Stimulated activated CD4-positive, alpha-beta T cell treated with anti-CD3 and anti-CD28 coated beads, Interleukin-4, amount 100 ng/mL, for 4 hours (primary cell): Measurements from ENCODE around the gene FAM25A.
A peak's percentile ranks its signal among the peaks of the same experiment; 100 is the strongest.
"Not testable (repeated sequence)": the region's sequence is repeated elsewhere in the genome, so short reads cannot be mapped to it uniquely, and the experiment has no call there.

ENCODE experiments used
- DNase-seq, 2 experiments: peaks; one replicate each; pipeline ENCODE4 v3.0.0-alpha.2; 2020

Gene FAM25A

DNA sequence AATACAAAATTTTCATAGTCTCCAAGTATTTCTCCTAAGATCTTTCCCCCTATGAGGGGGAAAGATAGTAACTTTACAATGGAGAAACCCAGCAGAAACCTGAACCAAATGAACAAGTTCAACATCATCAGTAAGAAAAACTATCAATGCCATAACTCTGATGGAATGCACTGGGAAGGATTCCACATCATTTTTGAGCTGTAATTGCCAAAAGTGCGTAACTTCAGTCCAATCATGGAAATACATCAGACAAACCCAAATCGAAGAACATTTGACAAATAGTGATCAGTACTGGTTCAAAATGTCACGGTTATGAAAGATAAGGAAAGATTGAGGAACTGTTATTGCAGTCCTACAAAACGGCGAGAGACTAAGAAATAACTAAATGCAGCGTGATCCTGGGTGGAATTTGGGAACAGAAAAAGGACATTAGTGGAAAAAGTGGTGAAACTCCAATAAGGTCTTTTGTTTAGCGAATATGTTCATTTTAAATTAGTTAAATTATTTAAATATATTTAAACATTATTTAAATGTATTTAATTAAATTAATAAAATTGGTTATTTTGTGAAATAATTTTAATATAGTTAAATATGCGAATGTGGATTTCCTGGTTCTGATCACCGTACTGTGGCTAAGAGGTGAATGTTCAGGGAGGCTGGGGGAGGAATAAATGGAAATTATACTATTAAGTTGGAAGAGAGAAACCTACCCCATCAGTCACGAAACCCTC, 4.9 kb upstream of the FAM25A start:
- not testable (repeated sequence) for DNase-seq

DNA sequence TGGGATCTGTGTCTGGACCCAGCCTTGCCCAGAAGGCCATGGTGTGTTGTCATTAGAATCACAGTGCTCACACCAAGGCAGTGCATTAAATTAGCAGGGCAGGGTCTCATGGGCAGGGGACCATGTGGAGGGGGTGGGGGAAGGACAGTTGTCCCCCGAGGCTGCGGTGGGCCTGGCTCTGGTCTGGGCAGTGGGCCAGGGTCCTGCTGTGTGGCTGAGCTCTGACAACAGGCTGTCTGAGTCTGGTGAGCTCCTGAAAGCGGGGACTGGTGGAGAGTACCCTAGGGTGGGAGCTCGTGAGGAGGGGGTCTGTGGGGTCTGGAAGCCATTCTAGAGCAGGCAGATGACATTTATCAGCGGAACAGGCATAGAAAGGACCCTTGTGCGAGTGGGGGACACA, 2.0 kb upstream of the FAM25A start:
- not testable (repeated sequence) for DNase-seq

DNA sequence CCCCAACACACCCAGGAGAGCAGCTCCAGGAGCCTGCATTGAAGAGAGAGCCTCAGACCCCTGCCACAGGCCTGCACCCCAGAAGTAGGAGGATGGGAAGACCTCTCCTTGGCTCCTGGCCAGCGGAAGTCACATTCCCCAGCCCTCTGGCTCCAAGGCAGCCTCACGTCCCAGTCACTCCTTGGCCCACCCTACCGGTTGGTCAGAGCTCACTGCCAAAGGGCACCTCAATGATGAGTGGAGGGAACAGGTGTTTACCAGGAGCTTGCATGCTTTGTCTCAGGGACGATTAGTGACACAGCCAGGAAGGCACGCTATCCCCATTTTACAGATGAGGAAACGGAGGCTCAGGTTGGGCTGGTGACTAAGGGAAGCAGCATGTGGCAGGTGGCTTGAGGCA, 1.0 kb upstream of the FAM25A start:
- DNase-seq: not testable (repeated sequence)

DNA sequence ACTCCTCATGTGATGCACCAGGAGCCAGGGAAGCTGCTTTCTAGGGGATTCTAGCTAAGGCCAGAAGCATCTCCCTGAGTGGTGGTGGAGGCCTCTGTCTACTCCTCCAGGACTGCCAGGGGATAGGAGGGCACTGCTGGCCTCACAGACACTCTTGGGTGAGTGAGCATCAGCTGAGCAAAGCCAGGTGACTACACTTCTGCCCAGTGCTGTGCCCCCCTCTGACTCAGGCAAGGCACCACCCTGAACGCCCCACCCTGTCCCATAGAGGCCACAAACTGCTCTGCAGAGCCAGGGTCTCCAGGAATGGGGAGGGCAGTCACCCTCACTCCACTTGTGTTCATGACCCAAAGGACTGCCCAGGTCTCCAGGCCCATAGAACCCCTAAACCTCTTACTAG, 590 bp upstream of the FAM25A start:
- not testable (repeated sequence) for DNase-seq

DNA sequence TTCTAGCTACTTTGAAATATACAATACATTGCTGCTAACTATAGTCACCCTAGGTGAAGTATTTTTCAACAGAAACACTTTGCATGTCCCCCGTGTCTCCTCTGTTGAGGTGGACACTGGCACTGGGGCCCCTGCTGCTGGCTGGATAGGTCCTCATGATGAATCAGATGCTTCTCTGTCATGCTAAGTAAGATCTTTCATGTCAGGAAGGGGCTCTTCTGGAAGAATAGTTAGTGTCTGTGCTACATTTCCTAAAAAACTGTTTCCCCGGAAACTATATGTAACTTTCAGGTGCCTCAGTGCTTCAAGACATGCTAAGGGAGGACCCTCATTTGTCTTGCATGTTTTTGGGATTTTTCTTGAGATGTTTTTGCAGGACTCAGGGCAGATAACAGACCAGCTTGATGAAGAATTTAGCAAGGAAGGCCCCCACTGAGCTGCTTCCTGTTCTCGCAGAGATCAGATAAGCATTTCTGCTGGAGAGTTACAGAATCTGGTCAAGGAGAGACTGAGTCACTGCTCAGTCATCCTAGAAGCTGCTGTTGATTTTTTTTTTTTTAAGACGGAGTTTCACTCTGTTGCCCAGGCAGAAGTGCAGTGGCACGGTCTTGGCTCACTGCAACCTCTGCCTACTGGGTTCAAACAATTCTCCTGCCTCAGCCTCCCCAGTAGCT, 5.3 kb downstream of the FAM25A start:
- DNase-seq: peak in 1 of 2 experiments; percentile 12

DNA sequence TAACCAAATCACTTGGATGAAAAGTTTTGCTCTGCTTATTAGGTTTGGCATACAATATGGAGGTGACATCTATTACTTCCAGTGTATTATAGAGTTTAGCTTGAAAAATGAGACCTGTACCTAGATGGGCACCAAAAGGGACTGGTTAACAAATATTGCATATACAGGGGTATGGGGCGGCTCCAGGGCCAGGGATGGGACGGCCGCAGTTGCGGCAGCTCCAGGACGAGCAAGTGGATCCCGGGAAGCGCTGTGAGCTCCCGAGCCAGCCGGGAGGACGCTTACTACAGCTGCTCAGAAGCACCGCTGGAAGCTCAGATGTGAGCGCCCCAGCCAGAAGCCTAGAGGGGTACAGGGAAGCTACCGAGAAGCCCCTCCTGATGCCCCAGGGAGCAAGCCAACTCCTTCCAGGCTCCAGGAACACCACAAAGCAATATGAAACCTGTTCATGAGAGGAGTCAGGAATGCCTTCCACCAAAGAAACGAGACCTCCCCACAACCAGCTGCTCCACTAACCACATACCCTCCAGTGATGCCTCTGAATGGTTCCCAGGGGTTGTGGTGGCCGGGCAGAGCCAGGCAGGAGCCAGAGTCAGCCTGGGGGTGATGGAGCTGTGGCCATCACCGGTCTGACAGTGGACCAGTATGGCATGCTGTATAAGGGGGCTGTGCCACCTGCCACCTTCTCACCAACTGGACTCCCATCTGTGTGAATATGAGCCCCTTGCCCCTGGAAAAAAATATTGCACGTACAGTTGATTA, 6.8 kb downstream of the FAM25A start:
- DNase-seq: not testable (repeated sequence)

DNA sequence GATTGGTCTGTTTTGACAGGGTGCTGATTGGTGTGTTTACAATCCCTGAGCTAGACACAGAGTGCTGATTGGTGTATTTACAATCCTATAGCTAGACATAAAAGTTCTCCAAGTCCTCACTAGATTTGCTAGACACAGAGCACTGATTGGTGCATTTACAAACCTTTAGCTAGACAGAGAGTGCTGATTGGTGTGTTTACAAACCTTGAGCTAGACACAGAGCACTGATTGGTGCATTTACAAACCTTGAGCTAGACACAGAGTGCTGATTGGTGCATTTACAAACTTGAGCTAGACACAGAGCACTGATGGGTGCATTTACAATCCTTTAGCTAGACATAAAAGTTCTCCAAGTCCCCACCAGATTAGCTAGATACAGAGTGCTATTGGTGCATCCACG, 10.3 kb downstream of the FAM25A start:
- not testable (repeated sequence) for DNase-seq

GRCh38 chr10:87030912-87031635, 11.0 kb downstream of the FAM25A start:
- no peak for DNase-seq

GRCh38 chr10:87036623-87037022, 16.5 kb downstream of the FAM25A start:
- DNase-seq: no peak

GRCh38 chr10:87038286-87038717, 18.2 kb downstream of the FAM25A start:
- no peak for DNase-seq

DNA sequence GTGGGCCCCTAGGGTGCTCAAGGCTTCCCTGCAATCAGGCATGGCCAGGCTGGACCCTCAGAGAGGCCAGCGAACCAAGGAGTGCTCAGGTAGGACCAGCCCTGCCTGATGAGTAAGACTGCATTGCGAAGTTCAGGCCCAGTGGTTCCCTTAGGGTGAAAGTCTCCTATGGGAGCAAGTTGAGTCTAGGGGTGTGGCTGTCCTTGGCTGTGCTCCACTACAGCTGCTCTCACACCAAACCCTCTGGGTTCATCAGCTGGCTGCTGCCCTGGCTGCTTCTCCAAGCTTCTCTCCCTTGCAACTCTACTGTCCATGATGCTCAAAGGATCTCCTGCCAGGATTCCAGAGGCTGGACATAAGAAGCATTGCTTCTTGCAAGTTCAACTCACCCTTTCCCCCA, 18.7 kb downstream of the FAM25A start:
- DNase-seq: no peak

- DNase-seq: not testable (repeated sequence)
These were observed 23.5 kb downstream of the FAM25A start for GRCh38 chr10:87043579-87043978.

- DNase-seq: no peak
These were observed 25.4 kb downstream of the FAM25A start for GRCh38 chr10:87045434-87045938.

DNA sequence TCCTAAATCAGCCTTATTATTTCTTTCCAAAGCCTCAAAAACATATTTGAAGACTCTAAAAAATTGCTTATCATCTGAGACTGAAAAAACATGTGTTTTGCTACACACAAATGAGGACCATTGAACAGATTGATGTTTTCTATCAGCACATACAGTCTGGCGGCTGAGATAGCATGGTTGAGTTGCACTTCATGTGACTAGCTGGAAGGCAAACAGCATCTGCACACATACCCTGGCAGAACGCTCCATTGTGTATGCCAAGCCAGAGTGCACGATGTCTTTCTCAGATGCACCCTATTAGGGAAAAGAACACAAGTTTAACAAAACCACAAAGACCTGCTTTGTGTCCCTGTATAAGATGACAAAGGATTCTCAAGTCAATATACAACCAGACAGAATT, 33.0 kb downstream of the FAM25A start:
- DNase-seq: no peak

DNA sequence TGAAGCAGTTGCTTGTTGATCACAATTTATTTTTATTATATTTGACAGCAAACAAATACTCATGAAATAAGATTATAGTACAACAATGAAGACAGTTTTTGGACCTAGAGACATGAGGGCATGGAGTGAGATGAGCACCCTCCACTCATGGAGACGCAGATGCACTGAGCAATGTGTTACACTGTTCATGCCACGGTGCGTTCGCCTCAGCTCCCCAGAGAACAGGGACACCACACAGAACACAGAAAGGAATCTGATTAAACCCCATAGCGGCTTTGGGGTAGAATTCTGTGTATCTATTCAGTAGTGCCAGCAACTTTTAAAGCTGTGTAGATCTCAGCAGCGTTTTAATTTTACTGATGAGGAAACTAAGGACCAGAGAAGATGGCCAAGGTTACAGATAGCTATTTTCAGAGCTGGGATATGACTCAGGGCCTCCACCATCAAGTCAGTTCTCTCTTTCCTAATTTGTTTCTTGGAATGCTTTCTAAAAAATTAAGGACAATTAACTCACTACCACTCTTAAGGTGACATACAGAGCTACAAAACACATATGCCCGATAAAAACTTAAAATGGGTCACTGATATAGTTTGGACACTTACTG, 33.6 kb downstream of the FAM25A start:
- no peak for DNase-seq

DNA sequence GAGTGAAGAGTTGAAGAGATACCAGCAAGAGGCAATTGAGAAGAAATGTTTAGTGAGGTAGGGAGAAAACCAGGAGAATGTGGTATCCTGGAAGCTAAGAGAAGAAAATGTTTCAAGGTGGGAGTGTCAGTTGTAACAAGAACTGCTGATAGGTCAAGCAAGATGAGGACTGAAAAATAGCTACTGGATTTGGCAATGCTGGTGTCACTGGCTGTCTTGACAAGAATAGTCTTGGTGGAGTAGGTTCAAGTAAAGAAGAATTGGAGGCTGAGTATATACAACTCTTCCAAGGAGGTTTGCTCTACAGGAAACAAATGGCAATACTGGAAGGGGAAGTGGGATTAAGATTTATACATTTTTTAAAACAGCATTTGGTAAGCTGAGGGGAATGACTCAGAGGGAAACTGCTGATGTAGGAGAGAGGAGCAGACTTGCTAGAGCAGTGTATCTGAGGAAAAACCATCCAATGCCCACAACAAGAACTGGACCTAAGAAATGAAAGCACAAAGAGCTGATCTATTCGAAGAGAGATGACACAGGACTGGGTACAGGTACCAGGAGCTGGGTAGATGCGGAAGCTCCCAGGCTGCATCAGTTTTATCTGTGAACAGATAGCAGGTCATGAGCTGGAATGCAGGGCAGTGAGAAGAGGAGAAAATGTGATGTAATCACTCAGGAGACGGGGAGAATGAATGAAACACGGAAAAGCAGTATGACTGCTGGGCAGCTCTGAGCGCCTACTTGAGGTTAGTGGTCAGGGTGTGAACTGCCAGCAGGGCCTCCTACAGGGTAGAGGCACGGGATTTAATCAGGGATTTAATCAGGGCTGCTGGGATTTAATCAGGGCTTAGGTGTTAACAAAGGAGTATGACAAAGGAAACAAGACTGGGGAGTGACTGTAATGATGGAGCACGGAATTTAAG, 34.5 kb downstream of the FAM25A start:
- DNase-seq: no peak

DNA sequence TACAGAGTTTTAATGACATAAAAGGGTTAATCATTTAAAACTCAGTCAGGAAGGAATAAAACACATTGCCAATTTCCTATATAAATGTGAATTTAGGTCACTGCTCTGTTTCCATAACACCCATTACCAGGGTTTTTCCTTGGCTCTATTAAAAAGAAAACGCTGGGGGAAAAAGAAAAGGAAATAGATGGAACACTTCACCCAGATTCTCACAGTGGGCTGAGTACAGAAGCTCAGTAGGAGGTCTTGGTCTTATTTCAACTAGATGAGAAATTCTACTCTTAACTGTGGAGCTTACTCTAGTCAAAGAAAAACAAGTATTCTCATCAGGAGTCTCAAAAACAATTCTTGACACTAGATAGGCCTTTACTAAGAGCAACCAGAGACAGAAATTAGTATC, 38.1 kb downstream of the FAM25A start:
- DNase-seq: no peak

DNA sequence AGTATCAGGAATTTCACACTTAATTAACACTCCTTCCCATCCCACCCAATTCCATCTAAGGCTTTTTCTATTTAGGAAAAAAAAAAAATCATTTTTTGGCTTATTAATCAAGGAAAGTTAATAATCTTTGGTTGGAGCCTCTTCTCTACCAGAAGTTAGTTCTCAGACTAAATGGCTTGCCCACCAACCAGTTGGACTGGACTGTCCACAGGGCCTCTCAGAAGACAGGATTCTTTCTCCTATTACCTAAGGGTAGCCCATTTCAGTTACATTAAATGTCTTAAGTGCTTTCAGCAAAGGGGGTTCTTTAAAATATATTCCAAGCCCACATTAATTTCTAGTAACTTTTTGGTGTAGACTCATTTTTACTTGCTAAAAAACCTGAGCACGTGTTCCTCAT, 39.3 kb downstream of the FAM25A start:
- DNase-seq: no peak

GRCh38 chr10:87060280-87060928, 40.3 kb downstream of the FAM25A start:
- DNase-seq: no peak

GRCh38 chr10:87064651-87065050, 44.6 kb downstream of the FAM25A start:
- no peak for DNase-seq

DNA sequence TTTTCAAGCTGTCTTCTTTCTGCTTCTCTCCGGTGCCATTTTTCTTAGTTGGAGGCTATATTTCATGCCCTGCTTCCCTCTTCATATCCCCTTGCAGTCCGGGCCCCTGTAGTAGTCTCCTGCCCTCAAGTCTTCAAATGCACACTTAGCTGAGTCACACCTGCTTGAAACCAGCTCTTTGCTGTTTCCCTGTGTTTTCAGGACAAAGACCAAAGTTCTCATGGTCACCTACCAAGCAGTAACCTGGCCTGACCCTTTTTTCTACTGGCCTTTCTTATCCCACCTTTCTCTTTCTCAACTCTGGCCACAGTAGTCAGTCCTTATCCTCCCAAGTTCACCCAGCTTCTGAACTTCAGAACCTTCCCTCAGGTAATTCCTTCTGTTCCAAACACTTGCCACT, 46.1 kb downstream of the FAM25A start:
- no peak for DNase-seq
